Measurements from ENCODE around the gene NASP.

Gene NASP

GRCh38 chr1:45620588-45621500, 37.0 kb downstream of the NASP start:
- no peak for DNase-seq (ENCODE audit: low read depth)

- no peak for DNase-seq (ENCODE audit: low read depth)
Measured at GRCh38 chr1:45621501-45621836, 37.6 kb downstream of the NASP start.

GRCh38 chr1:45621895-45622523, 38.2 kb downstream of the NASP start:
- DNase-seq (ENCODE audit: low read depth): no peak

GRCh38 chr1:45622524-45623394, 38.9 kb downstream of the NASP start:
- no peak for DNase-seq (ENCODE audit: low read depth)

- no peak for DNase-seq (ENCODE audit: low read depth)
Measured at GRCh38 chr1:45623972-45624371, 40.1 kb downstream of the NASP start, which contains the start of gene CCDC17. Gene CCDC17 (minus strand): TSS chr1:45624054. CDS start chr1:45623909, 145 bp downstream.

GRCh38 chr1:45629035-45629434, 45.2 kb downstream of the NASP start:
- DNase-seq (ENCODE audit: low read depth): no peak

GRCh38 chr1:45630429-45630828, 46.6 kb downstream of the NASP start:
- no peak for DNase-seq (ENCODE audit: low read depth)

GRCh38 chr1:45635211-45635610, 51.4 kb downstream of the NASP start:
- no peak for DNase-seq (ENCODE audit: low read depth)

GRCh38 chr1:45640293-45640692, 56.5 kb downstream of the NASP start:
- no peak for DNase-seq (ENCODE audit: low read depth)

GRCh38 chr1:45643321-45643720, 59.5 kb downstream of the NASP start:
- no peak for DNase-seq (ENCODE audit: low read depth)

GRCh38 chr1:45643978-45644377, 60.1 kb downstream of the NASP start:
- no peak for DNase-seq (ENCODE audit: low read depth)

- DNase-seq (ENCODE audit: low read depth): no peak
Measured at GRCh38 chr1:45644661-45645060, 60.8 kb downstream of the NASP start.

GRCh38 chr1:45647248-45648021, 63.6 kb downstream of the NASP start:
- DNase-seq (ENCODE audit: low read depth): no peak

GRCh38 chr1:45654540-45655280, 70.9 kb downstream of the NASP start:
- no peak for DNase-seq (ENCODE audit: low read depth)

GRCh38 chr1:45656573-45657226, 72.9 kb downstream of the NASP start:
- DNase-seq (ENCODE audit: low read depth): no peak

GRCh38 chr1:45658171-45658570, 74.3 kb downstream of the NASP start:
- DNase-seq (ENCODE audit: low read depth): no peak

GRCh38 chr1:45659222-45659621, 75.4 kb downstream of the NASP start:
- DNase-seq (ENCODE audit: low read depth): no peak

- DNase-seq (ENCODE audit: low read depth): no peak
Measured at GRCh38 chr1:45660336-45660735, 76.5 kb downstream of the NASP start.

GRCh38 chr1:45666836-45667235, 83.0 kb downstream of the NASP start:
- DNase-seq (ENCODE audit: low read depth): no peak

- no peak for DNase-seq (ENCODE audit: low read depth)
Measured at GRCh38 chr1:45667321-45668111, 83.7 kb downstream of the NASP start.
